Measurements from ENCODE around the gene S100PBP.
"Not testable (repeated sequence)": the region's sequence is repeated elsewhere in the genome, so short reads cannot be mapped to it uniquely, and the experiment has no call there.

The S100PBP gene

GRCh38 chr1:32798679-32799416, 18.6 kb upstream of the S100PBP start:
- Mint-ChIP-seq H3K4me3 (peak overlapping the region; percentile 14), H3K9me3 (no peaks in the 10 kb centered on the region), H3K27ac (peak overlapping the region; percentile 86), H3K4me1 (peaks cover 55% of the 10 kb centered on the region), H3K36me3 (peaks cover 41% of the 10 kb centered on the region), H3K27me3 (no peaks in the 10 kb centered on the region)
- no peak for DNase-seq
- CTCF ChIA-PET = no interaction called here

GRCh38 chr1:32801096-32801715, 16.2 kb upstream of the S100PBP start:
- H3K36me3 Mint-ChIP-seq = peaks cover 51% of the 10 kb centered on the region

GRCh38 chr1:32804460-32804859, 13.0 kb upstream of the S100PBP start:
- H3K27ac Mint-ChIP-seq = peak overlapping the region; percentile 60
- H3K9me3 Mint-ChIP-seq, H3K27me3 Mint-ChIP-seq, CTCF ChIA-PET, H3K4me3 Mint-ChIP-seq, DNase-seq: not testable (repeated sequence)
- H3K36me3 Mint-ChIP-seq = peaks cover 56% of the 10 kb centered on the region
- peaks cover 36% of the 10 kb centered on the region for H3K4me1 Mint-ChIP-seq

More at GRCh38 chr1:32801096-32801715, 16.2 kb upstream of the S100PBP start:
- CTCF ChIA-PET = no interaction called here
- Mint-ChIP-seq H3K4me3 (peak overlapping the region; percentile 27), H3K27me3 (no peaks in the 10 kb centered on the region), H3K27ac (peak overlapping the region; percentile 85), H3K4me1 (peaks cover 54% of the 10 kb centered on the region), H3K9me3 (no peaks in the 10 kb centered on the region)
- peak; percentile 49 for DNase-seq

- no peak for DNase-seq
- Mint-ChIP-seq H3K27ac (no peak overlapping the region), H3K9me3 (no peaks in the 10 kb centered on the region), H3K36me3 (peaks cover 69% of the 10 kb centered on the region), H3K4me3 (no peak overlapping the region), H3K4me1 (peaks cover 25% of the 10 kb centered on the region), H3K27me3 (no peaks in the 10 kb centered on the region)
- CTCF ChIA-PET = no interaction called here
Measured at GRCh38 chr1:32806290-32806689, 11.2 kb upstream of the S100PBP start.

GRCh38 chr1:32806910-32807523, 10.4 kb upstream of the S100PBP start:
- CTCF ChIA-PET = no interaction called here
- H3K4me1 Mint-ChIP-seq = peaks cover 27% of the 10 kb centered on the region
- H3K9me3 Mint-ChIP-seq = no peaks in the 10 kb centered on the region
- H3K4me3 Mint-ChIP-seq = no peak overlapping the region
- no peak for DNase-seq
- peaks cover 76% of the 10 kb centered on the region for H3K36me3 Mint-ChIP-seq
- no peaks in the 10 kb centered on the region for H3K27me3 Mint-ChIP-seq
- H3K27ac Mint-ChIP-seq = peak overlapping the region; percentile 55

GRCh38 chr1:32808580-32808979, 8.9 kb upstream of the S100PBP start:
- no peak overlapping the region for H3K4me3 Mint-ChIP-seq
- CTCF ChIA-PET = no interaction called here
- no peak for DNase-seq
- peaks cover 35% of the 10 kb centered on the region for H3K4me1 Mint-ChIP-seq
- no peaks in the 10 kb centered on the region for H3K9me3 Mint-ChIP-seq
- no peak overlapping the region for H3K27ac Mint-ChIP-seq
- H3K27me3 Mint-ChIP-seq = no peaks in the 10 kb centered on the region
- H3K36me3 Mint-ChIP-seq = peaks cover 80% of the 10 kb centered on the region

GRCh38 chr1:32810358-32810757, 7.1 kb upstream of the S100PBP start:
- Mint-ChIP-seq H3K27ac (no peak overlapping the region), H3K4me3 (no peak overlapping the region), H3K4me1 (peaks cover 53% of the 10 kb centered on the region), H3K27me3 (no peaks in the 10 kb centered on the region), H3K36me3 (peaks cover 86% of the 10 kb centered on the region), H3K9me3 (no peaks in the 10 kb centered on the region)
- CTCF ChIA-PET = no interaction called here
- no peak for DNase-seq

- no peaks in the 10 kb centered on the region for H3K27me3 Mint-ChIP-seq
- peaks cover 56% of the 10 kb centered on the region for H3K4me1 Mint-ChIP-seq
- no peak overlapping the region for H3K27ac Mint-ChIP-seq
- DNase-seq = no peak
- H3K9me3 Mint-ChIP-seq = no peaks in the 10 kb centered on the region
- H3K36me3 Mint-ChIP-seq = peaks cover 82% of the 10 kb centered on the region
- CTCF ChIA-PET = interaction anchor here (0.6 kb wide), 2 partner anchors 165 to 648 kb away, joined by 3 read pairs; no protein-coding TSS in a partner anchor
- no peak overlapping the region for H3K4me3 Mint-ChIP-seq
Measured at GRCh38 chr1:32811265-32811664, 6.2 kb upstream of the S100PBP start.

- peaks cover 82% of the 10 kb centered on the region for H3K36me3 Mint-ChIP-seq
- H3K9me3 Mint-ChIP-seq = no peaks in the 10 kb centered on the region
- H3K27ac Mint-ChIP-seq = no peak overlapping the region
- DNase-seq = no peak
- CTCF ChIA-PET = interaction anchor here (0.6 kb wide), 1 partner anchor 647 kb away, joined by 3 read pairs; no protein-coding TSS in a partner anchor
- H3K4me1 Mint-ChIP-seq = peaks cover 59% of the 10 kb centered on the region
- no peaks in the 10 kb centered on the region for H3K27me3 Mint-ChIP-seq
- no peak overlapping the region for H3K4me3 Mint-ChIP-seq
Measured at GRCh38 chr1:32811917-32812316, 5.5 kb upstream of the S100PBP start.

- H3K36me3 Mint-ChIP-seq = peaks cover 69% of the 10 kb centered on the region
- H3K27ac Mint-ChIP-seq = peak overlapping the region; percentile 55
- peak overlapping the region; percentile 14 for H3K4me3 Mint-ChIP-seq
- H3K27me3 Mint-ChIP-seq = no peaks in the 10 kb centered on the region
- H3K4me1 Mint-ChIP-seq = peaks cover 63% of the 10 kb centered on the region
- no peaks in the 10 kb centered on the region for H3K9me3 Mint-ChIP-seq
- no peak for DNase-seq
- CTCF ChIA-PET = interaction anchor here (0.9 kb wide), 1 partner anchor 57 kb away, joined by 3 read pairs; no protein-coding TSS in a partner anchor
Measured at GRCh38 chr1:32813941-32814739, 3.3 kb upstream of the S100PBP start.

- CTCF ChIA-PET = no interaction called here
Measured at GRCh38 chr1:32816676-32817158, 736 bp upstream of the S100PBP start.

GRCh38 chr1:32817815-32818786, 648 bp downstream of the S100PBP start:
- H3K4me3 Mint-ChIP-seq = peak overlapping the region; percentile 99
- DNase-seq = peak; percentile 64
- H3K27me3 Mint-ChIP-seq = no peaks in the 10 kb centered on the region
- peaks cover 64% of the 10 kb centered on the region for H3K4me1 Mint-ChIP-seq
- H3K36me3 Mint-ChIP-seq = peaks cover 47% of the 10 kb centered on the region
- H3K27ac Mint-ChIP-seq = peak overlapping the region; percentile 93
- H3K9me3 Mint-ChIP-seq = no peaks in the 10 kb centered on the region
- CTCF ChIA-PET = no interaction called here

More at GRCh38 chr1:32816676-32817158, 736 bp upstream of the S100PBP start:
- no peaks in the 10 kb centered on the region for H3K9me3 Mint-ChIP-seq
- H3K4me1 Mint-ChIP-seq = peaks cover 67% of the 10 kb centered on the region
- peak overlapping the region; percentile 93 for H3K27ac Mint-ChIP-seq
- no peak for DNase-seq
- H3K4me3 Mint-ChIP-seq = peak overlapping the region; percentile 99
- H3K36me3 Mint-ChIP-seq = peaks cover 51% of the 10 kb centered on the region
- no peaks in the 10 kb centered on the region for H3K27me3 Mint-ChIP-seq

Measured in activated naive CD4-positive, alpha-beta T cell treated with anti-CD3 and anti-CD28 coated beads, Interleukin-2, amount 10 ng/mL, durations not matched to agents 7 days and 5 days (primary cell).